Measurements from ENCODE around the gene TRIM67.

Gene TRIM67

DNA sequence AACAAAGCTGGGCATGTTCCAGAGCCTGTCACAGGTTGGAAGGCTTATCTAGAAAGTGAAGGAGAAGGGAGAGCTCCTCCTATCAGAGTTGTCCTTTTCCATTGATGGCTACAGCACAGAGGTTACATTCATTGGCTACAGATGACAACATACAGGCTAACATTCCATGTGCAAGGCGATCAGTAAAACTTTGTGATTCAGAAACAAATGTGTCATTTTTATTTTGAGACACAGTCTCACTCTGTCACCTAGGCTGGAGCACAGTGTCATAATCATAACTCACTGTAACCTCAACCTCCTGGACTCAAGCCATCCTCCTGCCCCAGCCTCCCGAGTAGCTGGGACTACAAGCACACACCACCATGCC is 32.6 kb downstream of the TRIM67 start:
- H3K4me1 ChIP-seq (ENCODE audit: low read depth, poor library complexity, severe bottlenecking): no peaks in the 10 kb centered on the region
- no peak overlapping the region for H3K9ac ChIP-seq
- H3K79me2 ChIP-seq (ENCODE audit: insufficient read depth, low read depth): no peaks in the 10 kb centered on the region
- H3K27me3 ChIP-seq (ENCODE audit: insufficient read depth, low read depth): no peaks in the 10 kb centered on the region
- H2AFZ ChIP-seq (ENCODE audit: low read depth): no peak overlapping the region
- H3K36me3 ChIP-seq (ENCODE audit: insufficient read depth): no peaks in the 10 kb centered on the region
- H3K27ac ChIP-seq: no peak overlapping the region
- no peak overlapping the region for H3K4me2 ChIP-seq
- TF ChIP-seq, protein P1, sequence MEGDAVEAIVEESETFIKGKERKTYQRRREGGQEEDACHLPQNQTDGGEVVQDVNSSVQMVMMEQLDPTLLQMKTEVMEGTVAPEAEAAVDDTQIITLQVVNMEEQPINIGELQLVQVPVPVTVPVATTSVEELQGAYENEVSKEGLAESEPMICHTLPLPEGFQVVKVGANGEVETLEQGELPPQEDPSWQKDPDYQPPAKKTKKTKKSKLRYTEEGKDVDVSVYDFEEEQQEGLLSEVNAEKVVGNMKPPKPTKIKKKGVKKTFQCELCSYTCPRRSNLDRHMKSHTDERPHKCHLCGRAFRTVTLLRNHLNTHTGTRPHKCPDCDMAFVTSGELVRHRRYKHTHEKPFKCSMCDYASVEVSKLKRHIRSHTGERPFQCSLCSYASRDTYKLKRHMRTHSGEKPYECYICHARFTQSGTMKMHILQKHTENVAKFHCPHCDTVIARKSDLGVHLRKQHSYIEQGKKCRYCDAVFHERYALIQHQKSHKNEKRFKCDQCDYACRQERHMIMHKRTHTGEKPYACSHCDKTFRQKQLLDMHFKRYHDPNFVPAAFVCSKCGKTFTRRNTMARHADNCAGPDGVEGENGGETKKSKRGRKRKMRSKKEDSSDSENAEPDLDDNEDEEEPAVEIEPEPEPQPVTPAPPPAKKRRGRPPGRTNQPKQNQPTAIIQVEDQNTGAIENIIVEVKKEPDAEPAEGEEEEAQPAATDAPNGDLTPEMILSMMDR (conservative IDR thresholded peaks at IDR 0.05; ENCODE audit: low read depth, low read length): no peak
- no peak overlapping the region for H3K4me3 ChIP-seq (IDR thresholded peaks at IDR 0.05; ENCODE audit: insufficient read depth, low read depth, low read length)
- H4K20me1 ChIP-seq (ENCODE audit: insufficient read depth): no peaks in the 10 kb centered on the region

DNA sequence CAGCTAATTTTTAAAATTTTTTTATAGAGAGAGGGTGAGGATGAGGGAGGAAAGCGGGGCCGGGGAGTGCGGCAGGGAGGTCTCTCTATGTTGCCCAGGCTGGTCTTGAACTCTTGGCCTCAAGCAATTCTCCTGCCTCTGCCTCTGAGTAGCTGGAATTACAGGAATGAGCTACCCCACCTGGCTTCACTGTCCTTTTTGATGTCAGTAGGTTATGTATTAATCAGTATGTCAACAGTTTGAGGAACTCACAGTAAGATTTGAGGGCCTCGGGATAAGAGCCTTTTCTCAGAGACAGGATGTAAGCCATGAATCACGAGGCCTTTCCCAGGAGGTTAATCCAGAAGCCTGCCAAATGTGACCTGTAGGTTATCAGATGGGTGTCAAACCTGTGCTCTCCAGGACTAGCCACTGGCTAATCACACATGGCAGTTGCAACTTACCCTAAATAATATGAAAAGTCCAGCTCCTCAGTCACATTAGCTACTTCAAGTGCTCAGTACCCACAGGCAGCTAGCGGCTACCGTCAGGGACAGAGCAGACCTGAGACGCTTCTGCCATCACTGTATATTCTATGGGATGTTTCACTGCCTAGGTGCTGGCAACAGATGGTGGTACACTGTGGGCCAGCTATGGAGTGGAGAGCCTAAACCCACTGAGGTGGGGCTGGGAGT is 33.1 kb downstream of the TRIM67 start:
- H3K36me3 ChIP-seq (ENCODE audit: insufficient read depth): no peaks in the 10 kb centered on the region
- no peaks in the 10 kb centered on the region for H3K4me1 ChIP-seq (ENCODE audit: low read depth, poor library complexity, severe bottlenecking)
- no peak overlapping the region for H3K9ac ChIP-seq
- no peak overlapping the region for H3K4me3 ChIP-seq (IDR thresholded peaks at IDR 0.05; ENCODE audit: insufficient read depth, low read depth, low read length)
- TF ChIP-seq, protein P1 (conservative IDR thresholded peaks at IDR 0.05; ENCODE audit: low read depth, low read length): no peak
- H3K27ac ChIP-seq: no peak overlapping the region
- H2AFZ ChIP-seq (ENCODE audit: low read depth): no peak overlapping the region
- no peaks in the 10 kb centered on the region for H3K79me2 ChIP-seq (ENCODE audit: insufficient read depth, low read depth)
- no peaks in the 10 kb centered on the region for H4K20me1 ChIP-seq (ENCODE audit: insufficient read depth)
- no peak overlapping the region for H3K4me2 ChIP-seq
- no peaks in the 10 kb centered on the region for H3K27me3 ChIP-seq (ENCODE audit: insufficient read depth, low read depth)

DNA sequence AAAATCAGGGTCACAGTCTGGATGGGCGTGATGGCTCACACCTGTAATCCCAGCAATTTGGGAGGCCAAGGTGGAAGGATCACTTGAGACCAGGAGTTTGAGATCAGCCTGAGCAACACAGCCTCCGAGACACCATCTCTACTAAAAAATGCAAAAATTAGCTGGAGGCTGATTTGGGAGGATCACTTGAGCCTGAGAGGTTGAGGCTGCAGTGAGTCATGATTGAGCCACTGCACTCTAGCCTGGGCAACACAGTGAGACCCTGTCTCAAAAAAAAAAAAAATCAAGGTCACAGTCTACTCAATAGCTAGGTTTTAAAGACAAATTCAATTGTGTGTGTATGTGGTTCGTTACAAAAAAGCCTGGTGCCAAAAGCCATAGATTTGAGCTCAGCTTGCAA is 34.4 kb downstream of the TRIM67 start:
- Histone ChIP-seq H3K36me3 (ENCODE audit: insufficient read depth) (no peaks in the 10 kb centered on the region), H3K4me3 (IDR thresholded peaks at IDR 0.05; ENCODE audit: insufficient read depth, low read depth, low read length) (no peak overlapping the region), H3K27me3 (ENCODE audit: insufficient read depth, low read depth) (no peaks in the 10 kb centered on the region), H3K4me2 (no peak overlapping the region), H4K20me1 (ENCODE audit: insufficient read depth) (no peaks in the 10 kb centered on the region), H3K79me2 (ENCODE audit: insufficient read depth, low read depth) (no peaks in the 10 kb centered on the region), H3K9ac (no peak overlapping the region), H3K4me1 (ENCODE audit: low read depth, poor library complexity, severe bottlenecking) (no peaks in the 10 kb centered on the region), H3K27ac (no peak overlapping the region), H2AFZ (ENCODE audit: low read depth) (no peak overlapping the region)
- TF ChIP-seq, protein P1 (conservative IDR thresholded peaks at IDR 0.05; ENCODE audit: low read depth, low read length): no peak

DNA sequence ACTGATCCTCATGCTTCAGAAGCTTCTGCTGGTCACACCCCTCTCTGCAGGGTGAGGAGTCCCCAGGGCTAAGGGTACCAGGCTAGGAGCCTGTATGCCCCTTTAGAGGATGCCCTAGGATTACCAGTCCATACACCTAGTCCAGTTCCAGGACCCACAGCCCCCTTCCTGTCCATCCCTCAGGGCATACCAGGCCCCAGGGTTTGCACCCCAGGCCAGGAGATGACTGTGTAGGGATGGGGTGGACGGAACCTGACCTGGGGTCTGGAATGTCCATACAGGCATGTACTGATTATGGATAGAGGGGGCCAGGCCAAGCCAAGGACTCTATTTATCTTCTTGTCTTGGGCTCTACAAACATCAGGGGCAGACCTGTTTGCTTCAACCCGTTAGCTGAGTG is 34.9 kb downstream of the TRIM67 start:
- Histone ChIP-seq H4K20me1 (ENCODE audit: insufficient read depth) (no peaks in the 10 kb centered on the region), H3K4me3 (IDR thresholded peaks at IDR 0.05; ENCODE audit: insufficient read depth, low read depth, low read length) (no peak overlapping the region), H3K4me1 (ENCODE audit: low read depth, poor library complexity, severe bottlenecking) (no peaks in the 10 kb centered on the region), H3K79me2 (ENCODE audit: insufficient read depth, low read depth) (no peaks in the 10 kb centered on the region), H2AFZ (ENCODE audit: low read depth) (no peak overlapping the region), H3K27ac (no peak overlapping the region), H3K36me3 (ENCODE audit: insufficient read depth) (no peaks in the 10 kb centered on the region), H3K27me3 (ENCODE audit: insufficient read depth, low read depth) (no peaks in the 10 kb centered on the region), H3K9ac (no peak overlapping the region), H3K4me2 (no peak overlapping the region)
- TF ChIP-seq, protein P1 (conservative IDR thresholded peaks at IDR 0.05; ENCODE audit: low read depth, low read length): no peak
